ENCODE data around the gene RPS3.

- TF ChIP-seq CTCF (conservative IDR thresholded peaks at IDR 0.05 in 1 of 2, IDR thresholded peaks at IDR 0.05 in 1 of 2; ENCODE audit: extremely low read depth in 1 of 2, insufficient read depth in 1 of 2, low read depth in 1 of 2, low read length in 2 of 2) (no peak), EZH2 (IDR thresholded peaks at IDR 0.05; ENCODE audit: borderline replicate concordance, low read length) (no peak)
Measured at GRCh38 chr11:75441804-75442132, 42.5 kb downstream of the RPS3 start.

Measured in mammary epithelial cell (primary cell).